ENCODE data around the gene METTL9. TPM values are rescaled to one million over a fixed set of nuclear protein-coding genes. Genes with fewer than 3 reads are reported as not detected.

The METTL9 gene
- total RNA-seq, 1 donor, result 170 TPM

DNA sequence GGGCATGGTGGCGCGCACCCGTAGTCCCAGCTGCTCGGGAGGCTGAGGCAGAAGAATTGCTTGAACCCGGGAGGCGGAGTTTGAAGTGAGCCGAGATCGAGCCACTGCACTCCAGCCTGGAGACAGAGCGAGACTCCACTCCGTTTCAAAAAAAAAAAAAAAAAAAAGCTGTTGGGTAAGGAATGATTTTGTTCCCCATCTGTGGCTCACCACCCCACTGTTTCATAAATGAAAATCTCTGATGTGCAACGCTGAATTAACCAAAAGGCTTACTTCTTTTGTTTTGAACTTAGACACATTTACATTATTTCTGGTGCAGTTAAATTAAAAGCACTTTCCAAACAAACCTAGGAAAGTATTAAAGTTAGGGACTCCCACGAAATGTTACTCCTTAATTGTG is 1.2 kb upstream of the METTL9 start:
- Histone ChIP-seq H4K20me1 (ENCODE audit: insufficient read depth, low read length) (peaks cover 23% of the 10 kb centered on the region), H3K9me3 (ENCODE audit: low read depth, low read length) (no peaks in the 10 kb centered on the region), H3K4me2 (ENCODE audit: insufficient read depth, low read length) (peak overlapping the region; percentile 98), H3K27me3 (ENCODE audit: insufficient read depth, low read length) (no peaks in the 10 kb centered on the region), H3K4me3 (ENCODE audit: insufficient read depth, low read length) (no peak overlapping the region), H3K4me1 (ENCODE audit: insufficient read depth, low read length) (peaks cover 28% of the 10 kb centered on the region), H2AFZ (ENCODE audit: low read length) (peak overlapping the region; percentile 99), H3K79me2 (ENCODE audit: insufficient read depth, low read length) (peaks cover 37% of the 10 kb centered on the region), H3K27ac (ENCODE audit: low read depth, low read length) (peak overlapping the region; percentile 91), H3K36me3 (ENCODE audit: insufficient read depth, low read length) (no peaks in the 10 kb centered on the region)
- TF ChIP-seq, protein P1, sequence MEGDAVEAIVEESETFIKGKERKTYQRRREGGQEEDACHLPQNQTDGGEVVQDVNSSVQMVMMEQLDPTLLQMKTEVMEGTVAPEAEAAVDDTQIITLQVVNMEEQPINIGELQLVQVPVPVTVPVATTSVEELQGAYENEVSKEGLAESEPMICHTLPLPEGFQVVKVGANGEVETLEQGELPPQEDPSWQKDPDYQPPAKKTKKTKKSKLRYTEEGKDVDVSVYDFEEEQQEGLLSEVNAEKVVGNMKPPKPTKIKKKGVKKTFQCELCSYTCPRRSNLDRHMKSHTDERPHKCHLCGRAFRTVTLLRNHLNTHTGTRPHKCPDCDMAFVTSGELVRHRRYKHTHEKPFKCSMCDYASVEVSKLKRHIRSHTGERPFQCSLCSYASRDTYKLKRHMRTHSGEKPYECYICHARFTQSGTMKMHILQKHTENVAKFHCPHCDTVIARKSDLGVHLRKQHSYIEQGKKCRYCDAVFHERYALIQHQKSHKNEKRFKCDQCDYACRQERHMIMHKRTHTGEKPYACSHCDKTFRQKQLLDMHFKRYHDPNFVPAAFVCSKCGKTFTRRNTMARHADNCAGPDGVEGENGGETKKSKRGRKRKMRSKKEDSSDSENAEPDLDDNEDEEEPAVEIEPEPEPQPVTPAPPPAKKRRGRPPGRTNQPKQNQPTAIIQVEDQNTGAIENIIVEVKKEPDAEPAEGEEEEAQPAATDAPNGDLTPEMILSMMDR (IDR thresholded peaks at IDR 0.05; ENCODE audit: extremely low read depth, low read depth, low read length), result no peak
- no peak for DNase-seq (ENCODE audit: insufficient read length, low spot score, missing footprints)

DNA sequence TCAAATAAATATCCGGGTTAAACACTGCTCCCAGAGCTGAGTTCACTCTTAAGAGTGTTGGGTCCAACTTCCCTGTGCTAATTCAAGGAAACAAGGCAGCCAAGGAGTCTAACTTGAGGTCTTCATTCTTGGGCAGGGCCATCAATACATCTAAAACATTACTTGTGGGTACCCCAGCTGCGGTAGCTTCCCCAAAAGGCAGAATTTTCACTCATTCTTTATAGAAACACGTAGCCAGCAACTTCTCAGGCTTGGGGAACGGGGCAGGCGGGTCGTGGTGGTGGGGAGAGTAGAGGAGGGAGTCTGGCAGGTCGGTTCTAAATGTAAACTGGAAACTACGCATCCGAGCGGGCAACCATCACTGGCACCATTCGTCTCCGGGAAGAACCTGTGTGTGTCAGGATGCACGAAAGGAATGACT is 666 bp upstream of the METTL9 start:
- peak overlapping the region; percentile 98 for H3K4me2 ChIP-seq (ENCODE audit: insufficient read depth, low read length)
- peak overlapping the region; percentile 99 for H2AFZ ChIP-seq (ENCODE audit: low read length)
- no peaks in the 10 kb centered on the region for H3K36me3 ChIP-seq (ENCODE audit: insufficient read depth, low read length)
- H3K27ac ChIP-seq (ENCODE audit: low read depth, low read length), result peak overlapping the region; percentile 91
- H3K4me1 ChIP-seq (ENCODE audit: insufficient read depth, low read length), result peaks cover 28% of the 10 kb centered on the region
- H3K9me3 ChIP-seq (ENCODE audit: low read depth, low read length), result no peaks in the 10 kb centered on the region
- H3K79me2 ChIP-seq (ENCODE audit: insufficient read depth, low read length), result peaks cover 42% of the 10 kb centered on the region
- DNase-seq (ENCODE audit: insufficient read length, low spot score, missing footprints), result peak; percentile 75
- TF ChIP-seq, protein P1 (IDR thresholded peaks at IDR 0.05; ENCODE audit: extremely low read depth, low read depth, low read length), result no peak
- H4K20me1 ChIP-seq (ENCODE audit: insufficient read depth, low read length), result peaks cover 28% of the 10 kb centered on the region
- no peaks in the 10 kb centered on the region for H3K27me3 ChIP-seq (ENCODE audit: insufficient read depth, low read length)
- H3K4me3 ChIP-seq (ENCODE audit: insufficient read depth, low read length), result peak overlapping the region; percentile 76

GRCh38 chr16:21600031-21600773 is 825 bp downstream of the METTL9 start:
- TF ChIP-seq, protein P1 (IDR thresholded peaks at IDR 0.05; ENCODE audit: extremely low read depth, low read depth, low read length), result no peak
- no peaks in the 10 kb centered on the region for H3K36me3 ChIP-seq (ENCODE audit: insufficient read depth, low read length)
- peak overlapping the region; percentile 96 for H3K4me2 ChIP-seq (ENCODE audit: insufficient read depth, low read length)
- H3K4me3 ChIP-seq (ENCODE audit: insufficient read depth, low read length), result peak overlapping the region; percentile 76
- H4K20me1 ChIP-seq (ENCODE audit: insufficient read depth, low read length), result peaks cover 40% of the 10 kb centered on the region
- DNase-seq (ENCODE audit: insufficient read length, low spot score, missing footprints), result peak; percentile 75
- peaks cover 32% of the 10 kb centered on the region for H3K4me1 ChIP-seq (ENCODE audit: insufficient read depth, low read length)
- no peaks in the 10 kb centered on the region for H3K27me3 ChIP-seq (ENCODE audit: insufficient read depth, low read length)
- H3K9me3 ChIP-seq (ENCODE audit: low read depth, low read length), result no peaks in the 10 kb centered on the region
- H2AFZ ChIP-seq (ENCODE audit: low read length), result peak overlapping the region; percentile 45
- H3K27ac ChIP-seq (ENCODE audit: low read depth, low read length), result peak overlapping the region; percentile 60
- peaks cover 57% of the 10 kb centered on the region for H3K79me2 ChIP-seq (ENCODE audit: insufficient read depth, low read length)

GRCh38 chr16:21602785-21603184 is 3.4 kb downstream of the METTL9 start:
- Histone ChIP-seq H3K36me3 (ENCODE audit: insufficient read depth, low read length) (no peaks in the 10 kb centered on the region), H2AFZ (ENCODE audit: low read length) (no peak overlapping the region), H3K4me2 (ENCODE audit: insufficient read depth, low read length) (no peak overlapping the region), H3K27ac (ENCODE audit: low read depth, low read length) (peak overlapping the region; percentile 35), H3K4me1 (ENCODE audit: insufficient read depth, low read length) (peaks cover 41% of the 10 kb centered on the region), H4K20me1 (ENCODE audit: insufficient read depth, low read length) (peaks cover 60% of the 10 kb centered on the region), H3K79me2 (ENCODE audit: insufficient read depth, low read length) (peaks cover 83% of the 10 kb centered on the region), H3K27me3 (ENCODE audit: insufficient read depth, low read length) (no peaks in the 10 kb centered on the region), H3K9me3 (ENCODE audit: low read depth, low read length) (no peaks in the 10 kb centered on the region), H3K4me3 (ENCODE audit: insufficient read depth, low read length) (no peak overlapping the region)
- DNase-seq (ENCODE audit: insufficient read length, low spot score, missing footprints), result no peak
- TF ChIP-seq, protein P1 (IDR thresholded peaks at IDR 0.05; ENCODE audit: extremely low read depth, low read depth, low read length), result no peak
